T1000 (cell line): ENCODE data around the gene NCS1.
"Not testable (repeated sequence)": the region's sequence is repeated elsewhere in the genome, so short reads cannot be mapped to it uniquely, and the experiment has no call there.

Experiments
- DNase-seq: peaks from one replicate; lab custom pipeline; 2025; ENCODE audit warnings: mixed read lengths; lab: John Stamatoyannopoulos, UW

NCS1 gene

GRCh38 chr9:130262771-130263170 lies 90.6 kb downstream of the NCS1 start:
- no peak for DNase-seq

DNA sequence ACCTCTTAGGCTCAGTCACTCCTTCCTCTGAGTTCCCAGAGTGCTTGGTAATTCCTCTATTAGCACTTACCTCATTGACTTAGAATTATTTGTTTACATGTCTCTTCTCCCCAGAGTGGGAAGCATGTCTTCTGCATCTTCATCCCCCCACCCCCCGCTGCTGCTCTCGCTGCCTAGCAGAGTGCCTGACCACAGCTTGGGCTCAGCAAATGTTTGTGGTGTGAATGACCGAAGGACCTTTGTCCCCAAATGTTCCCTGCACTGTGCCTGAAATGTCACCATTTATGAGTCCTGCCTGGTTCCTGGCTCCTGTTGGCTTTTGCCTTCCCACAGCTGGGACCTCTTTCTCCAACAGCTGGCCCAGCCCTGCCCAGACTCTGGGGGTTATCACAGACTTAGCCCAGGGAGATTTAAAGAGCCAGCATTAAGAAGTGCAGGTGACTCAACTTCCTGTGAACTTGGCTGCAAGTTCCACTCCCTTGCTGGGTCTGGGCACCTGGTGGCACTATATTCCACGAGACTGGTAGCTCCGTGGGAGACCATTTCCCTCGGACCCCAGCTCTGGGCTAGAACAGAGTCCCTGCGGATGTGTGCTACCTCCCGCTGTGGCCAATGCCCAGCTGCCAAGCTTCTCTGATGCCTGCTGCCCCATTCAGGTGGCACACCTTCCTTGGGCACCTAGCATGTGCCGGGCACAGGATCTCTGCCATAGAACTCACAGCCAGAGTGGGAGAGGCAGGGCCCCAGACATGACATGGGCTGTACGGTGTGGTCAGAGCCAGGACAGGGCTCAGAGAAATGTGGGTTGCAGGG lies 91.6 kb downstream of the NCS1 start:
- no peak for DNase-seq

GRCh38 chr9:130264414-130265350 lies 92.5 kb downstream of the NCS1 start:
- DNase-seq: no peak

- DNase-seq: no peak
Observed at GRCh38 chr9:130265431-130266235, 93.4 kb downstream of the NCS1 start, which contains the start of gene HMCN2. Gene HMCN2, plus strand, starts transcription at chr9:130265760. Its CDS starts 119 bp downstream, at chr9:130265879.

GRCh38 chr9:130266236-130267098 lies 94.3 kb downstream of the NCS1 start:
- no peak for DNase-seq

- DNase-seq: no peak
Observed at GRCh38 chr9:130267930-130268329, 95.7 kb downstream of the NCS1 start.

DNA sequence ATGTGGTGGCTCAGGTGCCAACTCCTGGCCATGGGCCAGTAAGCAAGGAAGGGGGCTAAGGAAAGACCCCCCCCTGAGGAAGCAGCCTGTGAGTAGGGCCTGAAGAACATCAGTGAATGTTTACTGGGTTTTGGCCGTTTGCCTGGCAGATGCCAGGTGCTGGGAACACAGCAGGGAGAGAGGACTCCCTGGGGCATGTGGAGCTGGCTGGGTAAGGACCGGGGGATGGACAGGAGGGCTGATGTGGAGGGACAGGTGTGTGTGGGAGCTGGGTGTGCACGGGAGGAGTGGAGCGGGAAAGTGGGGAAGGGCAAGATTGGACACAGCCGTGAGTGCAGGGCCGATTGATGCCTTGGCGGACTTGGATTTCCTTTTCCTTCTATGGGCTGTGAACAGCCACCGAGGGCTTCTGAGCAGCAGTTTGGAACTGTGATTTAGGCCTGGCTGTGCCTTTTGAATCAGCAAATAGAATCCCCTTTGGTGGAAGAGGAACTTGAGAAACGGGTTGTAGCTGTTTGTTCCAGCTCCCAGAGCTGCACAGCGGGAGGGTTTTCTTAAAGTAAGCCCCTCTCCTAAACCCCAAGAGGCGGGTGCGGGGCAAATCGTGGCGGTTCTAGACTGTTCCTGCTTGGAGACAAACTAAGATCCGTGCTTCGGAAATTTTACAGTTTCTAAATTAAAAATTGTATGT lies 96.5 kb downstream of the NCS1 start:
- DNase-seq: no peak

- DNase-seq: no peak
Observed at GRCh38 chr9:130271473-130271872, 99.3 kb downstream of the NCS1 start.

DNA sequence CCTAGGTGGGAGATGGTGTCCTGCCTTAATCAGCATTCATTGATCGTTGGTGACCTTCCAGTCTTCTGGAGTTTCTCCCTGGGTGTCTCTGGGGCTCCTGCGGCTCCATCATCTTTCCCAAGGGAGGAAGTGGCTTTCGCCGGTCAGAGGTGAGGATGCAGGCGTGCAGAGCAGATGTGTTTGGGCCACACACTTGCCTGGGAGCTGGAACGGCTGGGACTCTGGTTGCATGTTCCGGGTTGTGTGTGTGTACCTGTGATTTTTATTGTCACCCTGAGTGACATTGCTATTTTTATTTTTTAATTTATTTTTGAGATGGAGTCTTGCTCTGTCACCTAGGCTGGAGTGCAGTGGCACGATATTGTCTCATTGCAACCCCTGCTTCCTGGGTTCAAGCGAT lies 103.0 kb downstream of the NCS1 start:
- no peak for DNase-seq

- DNase-seq: no peak
Observed at GRCh38 chr9:130276121-130276520, 103.9 kb downstream of the NCS1 start.

GRCh38 chr9:130276955-130277354 lies 104.8 kb downstream of the NCS1 start:
- DNase-seq: no peak

DNA sequence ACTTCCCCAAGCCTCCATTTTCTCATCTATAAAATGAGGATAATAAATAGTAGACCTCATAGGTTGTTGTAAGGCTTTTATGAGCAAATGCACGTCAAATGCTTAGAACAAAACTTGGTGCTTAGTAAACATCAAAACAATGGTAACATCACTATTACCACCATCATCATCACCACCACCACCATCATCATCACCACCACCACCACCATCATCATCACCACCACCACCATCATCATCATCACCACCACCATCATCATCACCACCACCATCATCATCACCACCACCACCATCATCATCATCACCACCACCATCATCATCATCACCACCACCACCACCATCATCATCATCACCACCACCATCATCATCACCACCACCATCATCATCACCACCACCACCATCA lies 105.3 kb downstream of the NCS1 start:
- not testable (repeated sequence) for DNase-seq

DNA sequence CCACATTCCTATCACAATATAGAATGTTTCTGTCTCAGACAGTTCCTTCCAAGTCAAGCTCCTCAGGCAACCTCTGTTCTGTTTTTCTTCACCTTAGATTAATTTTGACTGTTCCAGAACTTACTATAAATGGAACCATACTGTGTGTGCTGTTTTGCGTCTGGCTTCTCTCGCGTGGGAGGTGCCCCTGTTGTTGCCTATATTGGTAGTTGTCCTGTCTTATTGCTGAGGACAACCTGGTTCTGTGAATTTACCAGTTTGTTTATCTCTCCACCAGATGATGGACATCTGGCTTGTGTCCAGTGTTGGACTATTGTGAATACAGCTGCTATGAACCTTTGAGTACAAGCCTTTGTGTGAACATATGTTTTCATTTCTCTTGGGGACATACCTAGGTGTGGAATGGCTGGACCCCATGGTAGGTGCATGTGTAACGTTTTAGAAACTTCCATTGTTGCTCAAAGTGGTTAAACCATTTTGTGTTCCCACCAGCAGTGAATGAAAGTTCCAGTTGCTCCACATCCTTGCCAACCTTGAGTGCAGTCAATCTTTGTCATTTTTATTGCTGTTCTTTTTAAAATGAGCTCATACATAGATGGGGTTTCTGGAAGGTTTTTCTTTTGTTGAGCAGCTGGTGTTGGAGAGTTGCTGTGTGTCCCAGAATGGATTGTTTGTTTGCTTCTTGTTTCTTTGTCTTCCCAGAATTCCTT lies 111.5 kb downstream of the NCS1 start:
- no peak for DNase-seq

- DNase-seq: no peak
Observed at GRCh38 chr9:130284249-130284625, 112.0 kb downstream of the NCS1 start.

DNA sequence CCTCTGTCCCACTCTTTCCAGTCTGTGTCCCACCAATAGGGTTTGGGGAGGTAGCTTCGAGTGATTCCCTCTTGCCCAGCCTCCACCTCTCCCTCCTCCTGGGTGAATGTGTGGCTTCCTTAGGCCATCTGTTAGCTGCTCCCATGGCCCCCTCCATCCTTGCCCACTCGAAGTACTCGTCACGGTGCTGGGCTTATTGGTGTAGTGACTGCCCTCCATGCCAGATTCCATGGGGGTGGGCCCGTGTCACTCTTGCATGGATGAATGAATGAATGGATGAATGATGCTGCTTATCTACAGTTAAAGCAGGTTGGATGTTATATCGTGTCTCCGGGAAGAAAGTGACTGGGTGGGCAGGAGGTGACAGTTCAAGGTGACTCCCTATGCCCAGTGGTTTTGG lies 112.5 kb downstream of the NCS1 start:
- DNase-seq: no peak

GRCh38 chr9:130285271-130285670 lies 113.1 kb downstream of the NCS1 start:
- no peak for DNase-seq

DNA sequence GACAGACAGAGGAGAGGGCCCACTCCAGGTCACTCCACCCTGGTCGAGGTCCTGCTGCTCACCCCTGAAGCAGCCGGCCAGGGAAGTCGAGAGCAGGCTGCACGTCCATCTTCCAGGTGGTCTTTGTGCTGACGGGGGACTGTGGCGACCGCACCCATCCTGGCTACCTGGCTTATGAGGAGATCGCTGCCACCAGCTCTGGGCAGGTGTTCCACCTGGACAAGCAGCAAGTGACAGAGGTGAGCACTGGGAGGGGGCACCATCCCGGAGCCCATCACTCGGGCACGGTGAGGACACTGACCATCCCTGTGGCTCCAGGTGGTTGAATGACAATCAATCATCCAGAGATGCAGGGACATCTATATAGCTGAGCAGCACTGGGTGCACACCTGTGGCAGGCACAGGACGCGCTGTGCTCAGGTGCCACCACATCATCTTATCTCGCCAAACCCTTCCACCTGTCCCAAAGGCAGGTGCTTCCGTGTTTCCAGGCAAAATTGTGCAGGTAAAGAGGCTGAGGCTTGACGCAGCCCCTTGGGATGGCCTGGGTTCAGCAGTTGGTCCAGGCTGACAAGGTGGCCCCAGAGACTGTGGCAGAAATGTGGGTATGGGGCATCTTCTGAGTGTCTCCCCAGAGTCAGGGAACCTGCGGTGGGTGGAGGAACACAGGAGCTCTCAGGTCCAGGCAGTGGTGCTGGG lies 114.0 kb downstream of the NCS1 start:
- no peak for DNase-seq
